HG02571 (cell line): ENCODE data around the gene MOB2.

ENCODE experiments used
- ATAC-seq: cut with Tn5 transposase; IDR thresholded peaks from one replicate; pipeline ENCODE4 v1.9.1; 2021; ENCODE audit warnings: mild to moderate bottlenecking, moderate library complexity; ENCODE audit not compliant: unreplicated experiment

The MOB2 gene

DNA sequence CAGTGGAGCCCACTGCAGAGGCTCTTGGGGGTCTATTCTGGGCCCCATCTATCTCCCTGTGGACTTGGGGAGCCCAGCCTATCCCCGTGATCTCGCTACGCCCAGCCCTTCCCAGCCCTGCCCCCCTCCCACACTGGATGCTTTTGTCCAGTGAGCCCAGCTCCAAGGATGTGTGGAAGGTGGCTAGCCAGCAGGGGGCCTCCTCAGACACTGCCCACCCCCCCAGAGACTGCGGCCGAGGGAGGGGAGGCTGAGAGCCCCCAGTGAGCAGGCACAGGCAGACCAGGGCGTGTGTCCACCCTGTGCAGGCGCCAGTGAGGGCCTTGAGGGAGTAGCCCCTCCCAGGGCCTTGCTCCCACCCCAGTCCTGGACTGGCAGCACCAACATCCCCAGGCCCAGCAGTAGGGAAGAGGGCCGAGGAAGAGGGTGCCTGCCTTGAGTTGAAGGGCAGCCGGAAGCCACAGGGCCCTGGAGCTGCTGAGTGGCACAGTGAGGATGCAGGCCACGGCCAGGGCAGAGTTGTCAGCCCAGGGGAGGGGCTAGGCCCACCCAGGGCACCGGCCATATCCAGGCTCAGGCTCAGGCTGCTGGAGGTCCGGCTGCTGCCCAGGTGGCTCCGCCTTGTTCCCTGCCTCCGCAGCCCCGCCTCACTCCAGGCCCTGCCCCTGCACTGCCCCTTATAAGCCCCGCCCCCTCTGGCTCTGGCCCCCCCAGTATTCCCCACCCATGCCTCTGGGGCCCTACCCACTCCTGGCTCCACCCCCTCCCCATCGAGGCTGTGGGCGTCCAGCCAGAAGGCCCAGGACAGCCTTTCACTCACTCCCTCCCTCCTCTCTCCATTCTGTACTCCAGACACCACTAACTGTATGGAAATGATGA is 28.0 kb downstream of the MOB2 start:
- no peak for ATAC-seq

DNA sequence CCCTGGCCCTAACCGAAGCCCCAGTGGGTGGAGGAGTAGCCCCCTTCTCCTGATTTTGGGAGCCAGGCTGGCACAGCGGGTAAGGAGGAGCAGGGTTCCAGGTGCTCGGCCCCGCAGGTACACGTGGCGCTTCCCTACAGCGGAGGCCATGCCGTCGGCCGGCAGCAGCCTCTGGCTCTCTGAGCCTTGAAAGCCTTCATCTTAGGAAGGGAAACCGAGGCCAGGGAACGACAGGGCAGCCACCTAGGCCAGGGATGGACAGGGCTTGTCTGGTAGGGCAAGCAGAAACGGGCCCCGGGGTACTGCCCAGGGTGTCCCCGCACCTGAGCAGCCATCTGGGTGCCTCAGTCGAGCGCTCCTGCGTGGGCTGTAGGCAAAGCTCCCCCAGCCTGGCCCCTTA is 28.7 kb downstream of the MOB2 start:
- ATAC-seq: no peak

DNA sequence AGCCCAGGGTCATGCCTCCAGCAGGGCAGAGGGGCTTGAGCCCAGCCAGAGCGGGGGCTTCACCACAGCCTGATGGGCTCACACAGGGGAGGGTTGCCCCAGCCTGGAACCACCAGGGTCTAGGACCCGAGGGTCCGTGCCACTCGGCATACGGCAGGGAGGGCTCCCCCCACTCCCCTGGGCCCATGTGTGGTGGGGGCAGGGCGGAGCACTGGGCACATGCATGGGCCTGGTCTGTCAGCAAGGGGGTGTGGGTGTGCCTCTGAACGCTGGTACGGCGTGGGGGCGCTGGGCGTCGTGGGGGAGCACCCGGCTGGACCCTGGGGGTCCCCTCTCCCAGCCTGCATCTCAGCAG is 29.3 kb downstream of the MOB2 start:
- no peak for ATAC-seq

DNA sequence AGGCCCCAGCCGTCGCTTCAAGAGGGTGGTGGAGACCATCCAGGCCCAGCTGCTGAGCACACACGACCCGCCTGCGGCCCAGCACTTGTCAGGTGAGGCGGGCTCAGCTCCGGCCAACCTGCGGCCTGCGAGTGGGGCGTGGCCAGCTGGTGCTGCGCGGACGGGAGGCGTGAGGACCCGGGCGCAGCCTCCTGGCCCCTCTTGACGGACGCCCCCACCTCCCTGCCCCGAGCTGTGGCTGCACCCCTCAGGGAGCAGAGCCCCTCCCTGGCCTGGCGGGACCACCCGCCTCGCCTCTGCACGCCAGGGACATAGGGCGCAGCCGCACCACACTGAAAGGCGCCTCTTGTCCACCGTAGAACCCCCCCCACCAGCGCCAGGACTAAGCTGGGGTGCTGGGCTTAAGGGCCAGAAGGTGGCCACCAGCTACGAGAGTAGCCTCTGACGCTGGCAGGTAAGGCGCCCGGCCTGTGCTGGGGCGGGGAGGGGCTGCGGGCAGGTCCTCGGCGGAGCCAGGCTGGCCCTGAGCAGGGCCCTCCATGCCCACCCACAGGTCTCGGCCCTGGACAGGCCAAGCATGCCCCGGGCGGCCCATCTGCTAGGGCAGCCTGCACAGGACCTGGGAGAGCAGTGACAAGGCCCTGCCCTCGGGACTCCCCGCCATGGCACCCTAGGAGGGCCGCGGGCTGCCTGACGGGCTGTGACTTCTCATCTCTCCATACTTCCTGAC is 29.8 kb downstream of the MOB2 start:
- no peak for ATAC-seq

DNA sequence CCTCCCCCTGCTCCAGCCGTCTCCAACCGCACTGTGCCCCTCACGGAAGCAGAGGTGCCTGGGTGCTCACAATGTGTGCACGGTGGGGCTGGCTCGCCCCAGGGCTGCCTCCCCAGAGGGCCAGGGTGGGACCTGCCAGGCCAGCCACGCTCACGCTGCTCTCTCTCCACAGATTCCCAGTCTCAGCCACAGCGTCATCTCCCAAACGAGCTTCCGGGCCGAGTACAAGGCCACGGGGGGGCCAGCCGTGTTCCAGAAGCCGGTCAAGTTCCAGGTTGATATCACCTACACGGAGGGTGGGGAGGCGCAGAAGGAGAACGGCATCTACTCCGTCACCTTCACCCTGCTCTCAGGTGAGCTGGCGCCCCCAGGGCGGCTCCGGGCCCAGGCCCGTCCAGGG is 30.4 kb downstream of the MOB2 start:
- ATAC-seq: no peak

DNA sequence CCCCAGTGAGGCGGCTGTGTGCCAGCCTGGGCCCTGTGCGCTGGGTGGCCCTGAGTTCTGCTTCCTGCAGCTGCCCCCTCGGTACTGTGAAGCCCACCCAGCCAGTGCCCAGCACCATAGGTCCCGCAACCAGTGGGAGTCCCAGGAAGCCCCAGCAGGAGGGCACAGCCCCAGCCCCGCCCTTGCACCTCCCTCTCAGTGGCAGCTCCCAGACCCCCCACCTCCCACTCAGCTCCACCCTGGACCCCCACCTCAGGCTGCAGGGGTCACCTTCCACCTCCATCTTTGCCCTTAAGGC is 30.9 kb downstream of the MOB2 start:
- no peak for ATAC-seq

DNA sequence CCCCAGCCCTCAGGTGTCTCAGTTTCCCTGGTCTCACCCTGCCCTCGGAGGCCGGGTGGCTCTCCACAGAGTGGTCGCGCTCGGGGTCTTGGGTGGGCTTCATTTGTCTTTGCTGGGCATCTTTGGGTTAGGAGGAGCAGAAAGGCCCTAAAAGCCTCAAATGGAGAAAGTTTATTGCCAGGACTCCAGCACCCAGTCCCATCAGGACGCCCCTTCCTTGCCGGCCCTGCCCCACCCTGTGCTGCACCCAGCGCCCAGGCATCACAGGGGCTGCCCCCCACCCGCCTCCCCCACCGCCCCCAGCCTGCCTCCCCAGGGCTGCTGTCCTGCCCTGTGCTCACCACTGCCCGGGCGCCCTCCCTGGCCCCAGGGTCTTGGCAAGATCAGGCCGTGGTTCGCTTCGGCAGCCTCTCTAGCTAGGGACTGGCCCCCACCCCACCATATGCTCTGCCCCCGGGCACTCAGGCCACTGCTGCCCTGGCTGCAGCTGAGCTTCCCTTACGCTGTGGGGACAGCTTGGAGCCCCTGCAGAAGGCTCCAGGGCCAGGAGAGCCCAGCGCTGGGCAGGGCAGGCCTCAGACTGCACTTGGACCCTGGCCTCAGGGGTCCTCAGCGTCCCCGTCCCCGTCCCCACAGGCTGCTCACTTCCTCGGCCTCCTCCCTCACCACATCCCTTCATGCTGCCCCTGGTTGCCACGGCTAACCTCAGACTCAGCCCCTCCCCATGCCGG is 31.4 kb downstream of the MOB2 start:
- no peak for ATAC-seq

DNA sequence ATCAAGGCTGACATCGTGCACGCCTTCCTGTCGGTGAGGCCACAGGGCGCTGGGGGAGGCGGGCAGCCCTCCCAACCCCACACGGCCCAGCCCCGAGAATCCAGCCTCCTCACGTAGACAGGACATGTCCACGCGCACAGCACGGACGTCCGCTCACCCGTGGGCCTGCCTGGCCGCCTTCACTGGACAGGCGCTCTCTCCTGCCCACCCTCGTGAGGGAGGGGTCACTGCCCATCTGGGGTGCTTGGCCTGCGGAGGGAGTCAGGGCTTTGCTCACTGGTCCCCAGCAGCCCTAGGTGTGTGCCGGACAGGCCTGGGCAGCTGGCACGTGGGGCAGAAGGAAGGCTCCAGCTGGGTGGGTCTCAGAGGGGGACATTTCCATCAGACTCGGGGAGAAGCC is 32.0 kb downstream of the MOB2 start:
- no peak for ATAC-seq

DNA sequence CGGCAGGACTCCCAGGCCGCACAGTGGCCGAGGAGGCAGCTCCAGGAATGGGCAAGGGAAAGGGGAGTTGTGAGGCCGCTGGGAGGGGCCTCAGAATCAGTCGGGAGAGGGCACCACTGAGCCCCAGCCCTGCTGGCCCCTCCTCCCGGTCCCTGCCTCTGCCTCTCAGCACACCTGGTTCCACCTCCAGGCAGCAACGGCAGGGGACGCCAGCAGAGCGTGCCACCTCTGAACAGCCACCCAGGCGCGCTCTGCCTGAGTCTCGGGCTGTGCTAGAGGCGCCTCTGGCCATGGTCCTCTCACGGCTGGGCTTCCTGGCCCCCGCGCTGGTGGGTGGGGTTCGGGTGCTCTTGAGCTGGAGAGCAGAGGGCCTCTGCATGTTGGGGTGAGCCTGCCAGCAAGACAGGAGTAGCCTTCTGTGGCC is 33.0 kb downstream of the MOB2 start:
- ATAC-seq: no peak

DNA sequence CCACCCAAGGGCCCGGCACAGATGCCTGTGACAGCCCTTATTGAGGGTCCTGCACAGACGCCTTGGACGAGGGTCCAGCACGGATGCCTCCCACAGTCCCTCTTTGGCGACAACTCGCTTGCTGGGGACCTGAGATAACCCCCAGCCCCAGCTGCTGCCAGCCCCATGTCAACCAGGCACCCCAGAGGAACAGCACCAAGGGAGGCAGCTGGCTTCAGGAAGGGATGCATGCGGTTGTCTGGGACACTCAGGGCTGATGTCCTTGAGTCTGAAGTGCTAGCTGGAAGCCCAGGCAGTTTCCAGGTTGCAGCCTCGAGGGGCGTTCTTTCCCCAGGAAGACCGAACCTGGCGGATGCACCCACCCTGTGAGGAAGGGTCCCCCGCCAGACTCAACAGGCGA is 33.8 kb downstream of the MOB2 start:
- ATAC-seq: no peak

DNA sequence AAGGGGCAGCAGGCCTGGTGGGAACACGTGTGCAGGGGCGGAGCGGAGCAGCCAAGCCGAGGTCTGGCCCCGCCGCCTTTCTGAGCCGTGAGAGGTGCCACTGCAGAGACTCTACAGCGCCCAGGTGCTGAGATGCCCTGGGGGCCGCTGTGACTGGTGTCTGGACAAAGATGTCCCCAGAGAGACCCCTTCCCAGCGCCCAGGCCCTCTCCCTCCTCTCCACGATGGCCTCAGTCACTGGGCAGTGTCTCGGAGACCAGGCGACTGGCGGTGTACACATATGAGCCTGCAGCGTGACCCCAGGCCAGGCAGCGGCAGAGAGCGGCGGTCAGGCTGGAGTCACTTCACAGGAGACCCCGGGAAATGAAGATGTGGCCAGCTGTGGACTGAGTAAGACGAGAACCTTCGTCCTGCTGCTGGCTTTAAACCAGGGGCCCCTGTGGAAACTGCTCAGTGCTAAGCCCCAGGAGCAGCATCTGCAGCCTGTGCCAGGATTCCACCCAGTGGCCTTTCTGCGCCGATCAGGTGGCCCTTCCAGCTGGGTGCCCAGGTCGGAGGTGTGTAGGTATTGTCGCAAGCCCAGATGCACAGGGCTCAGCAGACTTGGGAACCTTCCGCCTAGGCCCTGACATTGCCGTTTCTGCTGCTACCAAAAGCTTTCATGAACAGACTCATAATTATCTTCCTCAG is 34.7 kb downstream of the MOB2 start:
- no peak for ATAC-seq

DNA sequence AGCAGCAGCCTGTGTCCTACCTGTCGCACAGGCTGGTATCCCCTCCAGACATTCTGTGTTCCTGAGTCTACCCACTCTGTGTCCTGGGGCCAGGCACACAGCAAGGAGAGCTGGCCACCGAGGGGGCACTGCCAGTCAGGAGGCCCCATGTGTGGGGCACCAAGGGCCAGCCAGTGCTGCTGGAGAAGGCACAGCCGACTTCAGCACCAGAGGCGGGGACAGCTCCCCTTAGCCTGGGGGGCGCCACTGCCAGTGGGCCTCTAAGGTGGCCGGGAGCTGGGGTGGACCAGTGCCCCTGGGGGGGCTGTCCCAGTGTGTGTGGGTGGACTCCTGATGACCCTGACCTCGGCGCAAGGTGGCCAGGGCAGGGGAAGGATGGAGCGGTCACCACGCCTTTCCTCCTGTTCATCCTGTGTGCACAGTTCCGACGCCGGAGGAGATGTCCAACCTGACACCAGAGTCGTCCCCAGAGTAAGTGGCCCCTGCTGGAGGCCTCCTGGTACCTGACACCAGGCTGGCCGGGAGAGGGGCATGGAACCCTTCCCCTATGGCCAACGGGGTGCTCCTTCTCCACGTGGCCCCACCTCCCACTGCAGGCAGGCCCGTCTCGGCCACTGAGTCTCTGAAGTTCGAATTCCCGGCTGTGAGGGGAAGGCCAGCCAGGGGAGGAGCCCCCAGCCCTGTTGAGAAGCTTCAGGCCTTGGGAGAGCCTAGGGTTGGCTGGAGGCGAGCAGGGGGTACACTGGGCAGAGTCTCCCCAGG is 35.4 kb downstream of the MOB2 start:
- no peak for ATAC-seq

DNA sequence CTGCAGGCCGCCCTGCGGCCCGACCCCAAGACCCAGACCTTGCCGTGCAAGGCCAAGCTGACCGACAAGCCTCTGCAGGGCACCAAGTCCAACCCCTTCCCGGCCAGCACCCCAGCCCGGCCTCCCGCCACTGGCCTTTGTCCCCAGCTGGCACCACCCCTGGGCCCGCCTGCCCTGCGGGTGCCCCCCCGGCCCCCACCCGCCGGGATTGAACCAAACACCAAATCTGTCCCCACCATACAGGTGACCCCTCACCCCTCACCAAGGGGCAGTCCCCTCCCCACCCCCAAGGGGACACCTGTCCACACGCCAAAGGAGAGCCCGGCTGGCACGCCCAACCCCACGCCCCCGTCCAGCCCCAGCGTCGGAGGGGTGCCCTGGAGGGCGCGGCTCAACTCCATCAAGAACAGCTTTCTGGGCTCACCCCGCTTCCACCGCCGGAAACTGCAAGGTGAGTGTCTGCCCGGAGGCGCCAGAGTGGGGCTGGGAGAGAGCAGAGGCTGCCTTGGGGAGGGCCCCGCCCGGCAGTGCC is 36.2 kb downstream of the MOB2 start:
- no peak for ATAC-seq

DNA sequence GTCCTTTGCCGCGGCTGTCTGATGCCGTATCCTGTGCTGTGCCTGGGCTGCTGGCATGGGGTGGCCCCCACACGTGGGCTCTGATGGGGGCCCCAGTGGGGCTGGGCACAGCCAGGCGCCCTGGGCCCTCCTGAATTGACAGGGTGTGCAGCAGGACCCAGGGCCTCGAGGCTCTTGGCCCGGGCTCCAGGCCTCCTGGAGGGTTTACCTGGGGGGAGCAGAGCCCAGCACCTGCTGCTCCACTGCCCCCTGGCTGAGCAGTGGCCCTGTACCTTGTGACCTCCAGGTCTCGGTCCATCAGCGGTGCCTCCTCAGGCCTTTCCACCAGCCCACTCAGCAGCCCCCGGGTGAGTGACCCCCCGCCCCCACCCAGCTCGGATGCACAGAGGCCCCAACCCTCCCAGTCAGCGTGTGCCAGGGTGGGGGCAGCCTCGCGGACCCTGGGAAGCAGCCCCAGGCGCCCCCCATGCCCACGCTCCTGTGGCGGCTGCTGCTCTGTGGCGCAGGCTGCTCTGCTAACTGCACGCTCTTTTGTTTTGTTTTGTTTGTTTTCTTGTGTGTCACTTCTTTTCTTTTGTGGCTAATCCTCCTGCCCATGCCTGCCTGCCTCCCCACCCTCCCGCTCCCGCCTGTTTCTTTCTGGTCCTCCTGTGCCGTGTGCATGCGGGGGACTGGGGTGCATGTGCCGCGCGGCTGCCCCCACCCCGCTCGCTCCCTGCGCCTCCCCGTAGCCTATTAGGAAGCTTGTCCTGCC is 36.9 kb downstream of the MOB2 start:
- no peak for ATAC-seq

DNA sequence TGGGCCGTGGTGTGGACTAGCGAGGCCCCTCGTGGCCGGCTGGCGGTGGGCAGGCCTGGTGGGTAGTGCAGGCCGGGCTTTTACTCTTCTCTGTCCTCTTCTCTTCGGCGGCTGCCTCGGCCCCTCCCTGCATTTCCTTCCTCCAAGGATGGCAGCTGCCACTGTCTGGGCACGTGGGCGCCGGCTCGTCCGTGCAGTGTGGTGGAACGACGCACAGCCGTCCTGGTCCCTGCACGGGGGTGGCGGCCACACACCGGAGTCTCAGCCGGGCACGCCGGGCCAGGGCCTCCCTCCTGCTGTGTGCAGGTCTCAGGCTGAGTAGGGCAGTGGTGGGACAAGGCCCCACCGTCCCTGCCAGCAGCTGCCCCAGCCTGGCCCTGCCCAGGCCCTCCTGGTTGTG is 37.7 kb downstream of the MOB2 start:
- ATAC-seq: no peak

DNA sequence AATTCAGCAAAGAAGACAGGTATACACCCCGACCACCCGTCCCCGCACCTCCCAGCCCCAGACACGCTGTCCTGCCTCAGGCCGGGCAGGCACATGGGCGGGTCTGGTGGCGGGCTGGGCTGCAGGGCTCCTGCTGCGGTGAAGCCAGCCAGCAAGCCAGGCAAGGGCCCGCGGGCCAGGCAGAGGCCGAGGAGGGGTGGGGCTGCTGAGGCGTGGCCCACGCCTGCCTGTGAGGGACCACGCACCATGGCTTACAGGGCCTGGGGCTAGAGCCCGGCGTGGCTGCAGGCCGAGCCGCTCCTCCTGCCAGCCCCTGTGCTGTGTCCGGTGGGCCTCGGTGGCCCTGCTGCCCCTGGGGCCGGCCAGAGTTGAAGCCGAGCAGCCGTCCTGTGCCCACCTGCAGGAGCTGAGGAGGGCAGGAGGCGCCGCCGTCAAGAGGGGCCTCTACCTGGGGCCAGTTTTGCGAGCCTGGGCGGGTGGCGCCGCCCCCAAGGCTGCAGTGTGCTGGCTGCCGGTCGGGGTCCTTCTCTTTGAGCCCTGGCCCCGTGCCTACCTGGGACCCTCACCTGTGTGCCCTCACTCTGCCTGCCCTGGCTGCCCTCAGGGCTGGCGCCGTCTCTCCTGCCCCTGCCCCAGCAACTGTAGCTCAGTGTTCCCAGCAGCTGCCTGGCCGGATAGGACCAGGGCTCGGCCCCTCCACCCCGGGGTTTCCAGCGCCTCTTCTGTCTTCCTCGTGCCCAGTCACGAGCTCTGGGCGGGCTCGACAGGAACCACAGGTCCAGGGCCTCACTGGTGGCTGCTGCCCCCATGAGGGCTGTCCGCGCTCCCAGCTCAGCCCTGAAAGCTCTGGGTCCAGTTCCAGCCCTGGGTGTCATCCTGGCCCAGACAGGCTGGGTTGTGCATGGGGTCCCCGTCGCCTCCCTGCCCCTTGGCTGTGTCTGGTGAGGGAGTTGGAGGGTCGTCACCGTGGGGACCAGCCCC is 38.4 kb downstream of the MOB2 start:
- no peak for ATAC-seq

DNA sequence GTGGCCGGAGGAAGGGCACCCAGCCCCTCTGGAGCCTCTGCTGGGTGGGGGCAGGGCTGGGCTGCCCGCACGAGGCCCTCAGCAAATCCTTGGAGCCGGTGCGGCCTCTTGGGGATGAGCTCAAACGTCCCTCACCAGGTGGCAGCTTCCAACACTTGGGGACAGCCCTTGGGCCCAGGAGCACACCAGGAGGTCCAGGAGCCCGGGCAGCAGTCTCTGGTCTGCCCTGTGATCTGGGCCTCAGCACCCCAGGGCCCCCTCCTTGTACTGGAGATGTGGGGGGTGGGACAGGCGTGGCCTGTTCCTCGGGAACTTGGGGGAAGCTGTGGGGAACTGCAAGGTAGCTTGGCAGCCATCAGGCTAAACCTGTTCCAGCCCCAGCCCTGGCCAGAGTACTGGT is 40.0 kb downstream of the MOB2 start:
- ATAC-seq: no peak

DNA sequence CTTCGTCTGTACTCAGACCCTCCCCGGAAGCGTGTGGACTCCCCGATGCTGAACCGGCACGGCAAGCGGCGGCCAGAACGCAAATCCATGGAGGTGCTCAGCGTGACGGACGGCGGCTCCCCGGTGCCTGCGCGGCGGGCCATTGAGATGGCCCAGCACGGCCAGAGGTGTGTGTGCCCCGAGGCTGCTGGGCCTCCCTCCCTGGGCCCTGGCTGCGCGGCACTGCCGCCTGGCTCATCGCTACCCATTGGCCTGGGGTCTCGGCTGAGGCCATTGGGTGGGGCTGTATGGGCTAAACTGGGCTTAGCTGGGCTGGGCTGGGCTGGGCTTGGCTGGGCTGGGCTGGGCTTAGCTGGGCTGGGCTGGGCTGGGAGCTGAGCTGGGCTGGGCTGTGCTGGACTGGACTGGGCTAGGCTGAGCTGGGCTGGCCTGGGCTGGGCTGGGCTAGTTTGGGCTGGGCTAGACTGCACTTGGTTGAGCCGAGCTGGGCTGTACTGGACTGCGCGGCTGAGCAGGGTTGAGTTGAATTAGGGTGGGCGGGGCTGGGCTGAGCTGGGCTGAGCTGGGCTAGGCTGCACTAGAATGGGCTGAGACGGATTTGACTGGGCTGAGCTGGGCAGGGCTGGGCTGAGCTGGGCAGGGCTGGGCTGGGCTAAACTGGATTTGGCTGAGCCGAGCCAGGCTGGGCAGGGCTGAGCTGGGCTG is 40.7 kb downstream of the MOB2 start:
- no peak for ATAC-seq
